PFSK-1 (cell line): ENCODE results near the gene CNTN5.

Source experiments
- FOXP2 ChIP-seq: optimal IDR thresholded peaks from 2 replicates; pipeline ENCODE3; 2011; ENCODE audit warnings: borderline replicate concordance, control low read depth, inconsistent platforms; ENCODE audit not compliant: insufficient read depth; ENCODE audit errors: extremely low read length, extremely low read depth
- POLR2AphosphoS5 ChIP-seq: IDR thresholded peaks from 2 replicates; pipeline ENCODE4 v1.6.1; 2012; ENCODE audit warnings: low read depth, mild to moderate bottlenecking, control low read depth, low read length, moderate library complexity
- SIN3A ChIP-seq: IDR thresholded peaks from 2 replicates; pipeline ENCODE4 v1.6.1; 2012; ENCODE audit warnings: mild to moderate bottlenecking, low read length, moderate library complexity, borderline replicate concordance; ENCODE audit not compliant: insufficient read depth
- TAF1 ChIP-seq: IDR thresholded peaks from 2 replicates; pipeline ENCODE4 v1.6.1; 2012; ENCODE audit warnings: low read length, control low read depth, borderline replicate concordance; ENCODE audit not compliant: insufficient read depth
- TF ChIP-seq, protein P1 (sequence below), 2 experiments: IDR thresholded peaks; 2 replicates each; pipeline versions ENCODE4 v1.6.1 to v1.8.0; 2011 to 2012; ENCODE audit warnings: low read depth in 2 of 2, low read length in 2 of 2, control low read depth in 1 of 2, inconsistent platforms in 1 of 2, mild to moderate bottlenecking in 1 of 2, moderate library complexity in 1 of 2; ENCODE audit not compliant: insufficient read depth in 1 of 2

Gene CNTN5

GRCh38 chr11:99352642-99353041, 331.9 kb downstream of the CNTN5 start:
- TF ChIP-seq FOXP2 (no peak), TAF1 (no peak), SIN3A (no peak), POLR2AphosphoS5 (no peak)
- TF ChIP-seq, protein P1, sequence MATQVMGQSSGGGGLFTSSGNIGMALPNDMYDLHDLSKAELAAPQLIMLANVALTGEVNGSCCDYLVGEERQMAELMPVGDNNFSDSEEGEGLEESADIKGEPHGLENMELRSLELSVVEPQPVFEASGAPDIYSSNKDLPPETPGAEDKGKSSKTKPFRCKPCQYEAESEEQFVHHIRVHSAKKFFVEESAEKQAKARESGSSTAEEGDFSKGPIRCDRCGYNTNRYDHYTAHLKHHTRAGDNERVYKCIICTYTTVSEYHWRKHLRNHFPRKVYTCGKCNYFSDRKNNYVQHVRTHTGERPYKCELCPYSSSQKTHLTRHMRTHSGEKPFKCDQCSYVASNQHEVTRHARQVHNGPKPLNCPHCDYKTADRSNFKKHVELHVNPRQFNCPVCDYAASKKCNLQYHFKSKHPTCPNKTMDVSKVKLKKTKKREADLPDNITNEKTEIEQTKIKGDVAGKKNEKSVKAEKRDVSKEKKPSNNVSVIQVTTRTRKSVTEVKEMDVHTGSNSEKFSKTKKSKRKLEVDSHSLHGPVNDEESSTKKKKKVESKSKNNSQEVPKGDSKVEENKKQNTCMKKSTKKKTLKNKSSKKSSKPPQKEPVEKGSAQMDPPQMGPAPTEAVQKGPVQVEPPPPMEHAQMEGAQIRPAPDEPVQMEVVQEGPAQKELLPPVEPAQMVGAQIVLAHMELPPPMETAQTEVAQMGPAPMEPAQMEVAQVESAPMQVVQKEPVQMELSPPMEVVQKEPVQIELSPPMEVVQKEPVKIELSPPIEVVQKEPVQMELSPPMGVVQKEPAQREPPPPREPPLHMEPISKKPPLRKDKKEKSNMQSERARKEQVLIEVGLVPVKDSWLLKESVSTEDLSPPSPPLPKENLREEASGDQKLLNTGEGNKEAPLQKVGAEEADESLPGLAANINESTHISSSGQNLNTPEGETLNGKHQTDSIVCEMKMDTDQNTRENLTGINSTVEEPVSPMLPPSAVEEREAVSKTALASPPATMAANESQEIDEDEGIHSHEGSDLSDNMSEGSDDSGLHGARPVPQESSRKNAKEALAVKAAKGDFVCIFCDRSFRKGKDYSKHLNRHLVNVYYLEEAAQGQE (IDR thresholded peaks at IDR 0.05; ENCODE audit: insufficient read depth in 1 of 2, low read depth in 2 of 2, low read length in 2 of 2): no peak

GRCh38 chr11:99366546-99366945, 345.8 kb downstream of the CNTN5 start:
- TF ChIP-seq, protein P1 (IDR thresholded peaks at IDR 0.05; ENCODE audit: insufficient read depth in 1 of 2, low read depth in 2 of 2, low read length in 2 of 2): no peak

DNA sequence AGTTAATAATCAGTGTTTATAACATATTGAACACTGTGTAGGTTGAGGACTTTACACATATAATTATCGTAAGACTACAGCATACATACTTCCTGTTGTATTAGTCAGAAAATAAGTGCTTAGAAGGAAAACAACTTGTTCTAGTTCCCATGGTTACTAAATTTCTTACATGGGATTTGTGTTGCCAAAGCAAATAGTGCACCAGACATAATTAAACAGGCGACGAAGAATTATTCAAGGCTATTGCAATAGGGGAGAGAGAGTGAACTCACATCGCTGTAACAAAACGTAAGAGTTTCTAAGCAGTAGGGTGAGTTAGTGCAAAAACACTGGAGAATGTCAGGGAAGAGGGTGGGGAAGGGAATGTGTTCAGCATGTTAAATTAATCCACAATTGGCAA, 347.8 kb downstream of the CNTN5 start:
- TF ChIP-seq, protein P1 (IDR thresholded peaks at IDR 0.05; ENCODE audit: insufficient read depth in 1 of 2, low read depth in 2 of 2, low read length in 2 of 2): no peak
- TF ChIP-seq FOXP2 (no peak), POLR2AphosphoS5 (no peak), SIN3A (no peak), TAF1 (no peak)

DNA sequence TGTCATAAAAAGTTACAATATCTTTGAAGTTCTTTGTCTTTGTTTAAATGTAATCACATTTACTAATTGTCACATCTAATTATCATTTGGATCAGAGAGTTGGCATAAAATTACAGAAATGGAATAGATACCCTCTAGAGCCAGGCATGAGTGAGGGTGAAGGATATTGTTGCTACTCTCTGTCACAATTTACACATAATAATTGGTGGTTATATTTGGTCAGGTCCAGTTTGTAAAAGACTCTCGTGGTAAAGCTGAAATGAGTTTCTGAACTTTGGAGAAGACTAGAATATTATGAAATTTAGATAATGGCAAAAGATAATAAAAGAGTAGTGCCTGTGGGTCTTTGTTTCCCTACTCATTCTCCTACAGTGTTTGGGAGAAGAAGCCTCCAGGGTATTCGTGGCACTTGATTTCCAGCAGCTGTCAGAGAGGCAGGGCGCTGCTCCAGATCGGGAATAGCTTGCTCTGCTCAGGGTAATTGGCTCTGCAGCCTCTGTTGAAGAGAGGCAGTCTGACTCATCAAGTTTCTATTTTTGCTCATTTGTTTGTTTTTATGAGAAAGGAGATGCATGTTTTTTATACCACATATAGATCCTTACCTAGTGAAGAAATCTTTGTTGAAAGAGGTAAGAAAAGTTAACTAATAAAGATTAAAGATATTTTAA, 349.9 kb downstream of the CNTN5 start:
- TF ChIP-seq, protein P1 (IDR thresholded peaks at IDR 0.05; ENCODE audit: insufficient read depth in 1 of 2, low read depth in 2 of 2, low read length in 2 of 2): no peak
- TF ChIP-seq TAF1: no peak
- TF ChIP-seq FOXP2: no peak
- TF ChIP-seq SIN3A: no peak
- TF ChIP-seq POLR2AphosphoS5: no peak

GRCh38 chr11:99371257-99371656, 350.5 kb downstream of the CNTN5 start:
- TF ChIP-seq TAF1 (no peak), FOXP2 (no peak), SIN3A (no peak), POLR2AphosphoS5 (no peak)
- TF ChIP-seq, protein P1 (IDR thresholded peaks at IDR 0.05; ENCODE audit: insufficient read depth in 1 of 2, low read depth in 2 of 2, low read length in 2 of 2): no peak
